CD4-positive, alpha-beta T cell treated with Interleukin-6 for 4 hours (primary cell): ENCODE data around the gene AADACL4.
"Not testable (repeated sequence)": the region's sequence is repeated elsewhere in the genome, so short reads cannot be mapped to it uniquely, and the experiment has no call there.

Experiments used
- DNase-seq: peaks from one replicate; pipeline ENCODE4 v3.0.0-alpha.2; 2020; ENCODE audit warnings: mixed read lengths

AADACL4 gene

GRCh38 chr1:12662556-12662955 lies 18.7 kb downstream of the AADACL4 start:
- DNase-seq = no peak

GRCh38 chr1:12665511-12665910 lies 21.6 kb downstream of the AADACL4 start:
- no peak for DNase-seq

- DNase-seq = no peak
Measured at GRCh38 chr1:12666141-12666735, 22.4 kb downstream of the AADACL4 start.

- DNase-seq = no peak
Measured at GRCh38 chr1:12669529-12670068, 25.7 kb downstream of the AADACL4 start.

DNA sequence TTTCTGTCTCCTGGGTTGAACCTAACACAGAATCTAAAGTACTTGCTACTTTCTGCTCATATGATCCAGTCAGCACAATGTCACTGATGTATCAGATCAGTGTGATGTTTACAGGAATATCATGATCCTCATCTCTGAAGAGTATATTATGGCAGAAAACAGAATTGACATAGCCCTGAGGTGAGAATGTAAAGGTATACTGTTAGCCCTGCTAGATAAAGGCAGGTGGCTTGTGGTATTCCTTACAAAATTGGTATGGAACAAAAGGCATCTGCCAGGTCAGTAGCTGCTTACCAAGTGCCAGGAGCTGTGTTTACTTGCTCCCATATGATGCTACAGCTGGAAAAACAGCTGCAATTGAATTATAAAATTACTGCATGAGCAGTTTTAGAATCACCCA lies 30.5 kb downstream of the AADACL4 start:
- DNase-seq = no peak

DNA sequence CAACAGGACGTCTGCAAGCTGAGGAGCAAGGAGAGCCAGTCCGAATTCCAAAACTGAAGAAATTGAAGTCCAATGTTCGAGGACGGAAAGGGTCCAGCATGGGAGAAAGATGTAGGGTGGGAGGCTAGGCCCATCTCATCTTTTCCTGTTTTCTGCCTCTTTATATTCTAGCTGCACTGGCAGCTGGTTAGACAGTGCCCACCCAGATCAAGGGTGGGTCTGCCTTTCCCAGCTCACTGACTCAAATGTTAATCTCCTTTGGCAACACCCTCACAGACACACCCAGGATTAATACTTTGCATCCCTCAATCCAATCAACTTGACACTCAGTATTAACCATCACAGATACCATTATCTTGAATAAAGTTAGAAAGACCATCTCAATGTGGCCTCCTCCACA lies 32.2 kb downstream of the AADACL4 start:
- not testable (repeated sequence) for DNase-seq

- no peak for DNase-seq
Measured at GRCh38 chr1:12677565-12677964, 33.7 kb downstream of the AADACL4 start.

DNA sequence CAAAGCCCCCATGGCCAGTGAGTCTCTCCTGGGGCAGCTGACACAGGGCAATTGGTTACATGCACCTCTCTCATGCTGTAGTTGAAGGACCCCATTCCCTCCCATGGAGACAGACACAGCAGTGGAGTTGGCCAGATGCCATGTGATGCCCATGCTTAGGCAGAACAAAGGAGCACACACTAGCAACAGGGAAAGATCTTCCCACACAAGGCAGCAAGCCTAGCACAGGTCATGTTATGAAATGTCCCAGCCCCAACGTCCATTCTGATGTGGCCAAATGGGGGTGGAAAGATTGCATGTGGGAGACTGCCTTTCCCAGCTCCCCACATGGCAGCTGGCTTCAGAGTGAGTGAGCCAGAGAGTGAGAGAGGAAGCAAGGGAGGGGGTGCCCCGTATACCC lies 34.5 kb downstream of the AADACL4 start:
- no peak for DNase-seq

GRCh38 chr1:12678820-12679219 lies 34.9 kb downstream of the AADACL4 start:
- no peak for DNase-seq

GRCh38 chr1:12690156-12690555 lies 46.3 kb downstream of the AADACL4 start:
- no peak for DNase-seq

DNA sequence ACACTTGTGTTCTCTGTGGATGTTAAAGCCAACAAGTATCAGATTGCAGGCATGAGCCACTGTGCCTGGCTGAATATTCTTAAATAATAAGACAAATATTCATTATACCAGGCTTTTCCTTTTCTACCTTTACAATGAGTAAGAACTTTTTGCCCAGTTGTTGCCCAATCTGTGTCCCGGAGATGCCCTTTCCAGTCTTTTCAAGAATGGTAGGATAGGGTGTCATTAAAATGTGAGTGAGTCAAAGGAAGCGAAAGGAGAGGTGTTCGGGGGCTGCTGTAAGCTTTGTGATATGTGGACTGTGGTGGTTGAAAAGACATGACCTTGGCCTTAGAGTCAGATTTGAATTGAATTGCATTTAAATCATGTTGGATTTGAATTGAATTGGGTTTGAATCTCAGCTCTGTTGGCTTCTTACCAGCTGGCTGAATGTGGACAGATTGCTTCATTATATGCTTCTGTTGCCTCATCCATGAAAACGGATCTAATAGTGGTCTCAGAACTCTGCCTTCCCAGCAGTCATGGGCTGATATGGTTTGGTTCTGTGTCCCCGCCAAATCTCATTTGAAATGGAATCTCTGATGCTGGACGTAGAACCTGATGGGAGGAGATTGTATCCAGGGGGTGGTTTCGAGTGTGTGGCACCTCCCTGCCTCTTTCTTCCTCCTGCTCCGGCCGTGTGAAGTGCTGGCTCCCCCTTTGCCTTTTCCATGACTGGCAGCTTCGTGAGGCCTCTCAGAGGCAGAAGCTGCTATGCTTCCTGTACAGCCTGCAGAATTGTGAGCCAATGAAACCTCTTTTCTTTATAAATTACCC lies 49.3 kb downstream of the AADACL4 start:
- DNase-seq = no peak

- DNase-seq = no peak
Measured at GRCh38 chr1:12696658-12697057, 52.8 kb downstream of the AADACL4 start.

DNA sequence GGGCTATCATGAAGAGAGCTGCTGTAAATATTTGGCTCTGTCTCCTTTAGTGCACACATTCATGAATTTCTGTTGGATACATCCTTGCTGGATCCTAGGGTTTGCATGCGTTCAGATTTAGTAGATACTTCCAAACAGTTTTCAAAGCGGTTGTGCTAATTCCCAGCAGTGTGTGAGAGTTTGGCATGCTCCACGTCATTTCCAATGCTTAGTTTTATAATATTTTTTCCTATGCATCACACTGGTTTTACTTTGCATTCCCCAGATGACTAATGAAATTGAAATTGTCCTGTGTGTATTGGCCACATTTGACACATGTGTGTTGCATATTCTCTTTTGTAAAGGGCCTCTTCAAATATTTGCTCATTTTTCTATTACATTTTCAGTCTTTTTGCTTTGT lies 53.5 kb downstream of the AADACL4 start:
- no peak for DNase-seq

DNA sequence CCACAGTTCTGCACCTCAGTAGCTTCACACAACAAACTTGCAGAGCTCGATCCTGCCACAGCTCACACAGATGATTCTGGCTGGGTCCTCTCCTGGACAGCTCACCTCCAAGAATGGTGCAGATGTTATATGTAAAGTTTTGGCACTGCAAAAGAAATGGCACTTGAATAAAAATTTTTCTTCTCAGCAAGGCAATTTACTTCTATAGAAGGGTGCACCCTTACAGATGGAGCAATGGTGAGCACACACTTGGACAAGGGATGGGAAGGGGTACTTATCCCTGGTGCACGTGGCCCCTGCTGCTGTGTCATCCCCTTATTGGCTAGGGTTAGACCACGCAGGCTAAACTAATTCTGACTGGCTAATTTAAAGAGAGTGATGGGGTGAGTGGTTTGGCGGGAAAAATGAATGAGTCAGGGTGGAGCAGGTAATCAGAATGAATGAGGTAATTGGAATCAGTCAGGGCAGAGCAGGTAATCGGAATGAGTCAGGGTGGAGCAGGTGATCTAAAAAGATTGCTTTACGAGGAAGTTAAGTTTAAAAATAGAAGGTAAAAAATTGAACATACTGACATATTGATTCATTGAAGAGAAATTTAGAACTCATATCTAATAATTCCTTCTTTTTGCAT lies 60.1 kb downstream of the AADACL4 start:
- no peak for DNase-seq

DNA sequence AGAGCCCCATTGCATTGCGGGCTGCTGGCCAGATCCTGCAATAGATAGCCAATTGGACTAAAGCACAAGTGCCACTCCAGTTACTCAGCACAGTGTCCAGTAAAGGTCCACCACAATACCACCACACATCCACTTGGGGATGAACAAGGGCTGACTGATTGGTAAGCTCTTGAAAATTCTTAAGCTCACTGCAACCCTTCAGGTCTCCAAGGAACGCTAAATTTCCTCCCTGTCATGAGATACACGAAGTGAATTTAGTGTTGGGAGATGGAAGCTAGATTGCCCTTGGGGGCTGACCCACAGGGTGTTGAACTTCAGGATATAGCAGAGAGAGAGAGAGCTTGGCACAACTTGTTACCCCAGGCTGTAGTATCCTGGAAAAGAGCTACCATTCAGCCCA lies 62.2 kb downstream of the AADACL4 start:
- no peak for DNase-seq

DNA sequence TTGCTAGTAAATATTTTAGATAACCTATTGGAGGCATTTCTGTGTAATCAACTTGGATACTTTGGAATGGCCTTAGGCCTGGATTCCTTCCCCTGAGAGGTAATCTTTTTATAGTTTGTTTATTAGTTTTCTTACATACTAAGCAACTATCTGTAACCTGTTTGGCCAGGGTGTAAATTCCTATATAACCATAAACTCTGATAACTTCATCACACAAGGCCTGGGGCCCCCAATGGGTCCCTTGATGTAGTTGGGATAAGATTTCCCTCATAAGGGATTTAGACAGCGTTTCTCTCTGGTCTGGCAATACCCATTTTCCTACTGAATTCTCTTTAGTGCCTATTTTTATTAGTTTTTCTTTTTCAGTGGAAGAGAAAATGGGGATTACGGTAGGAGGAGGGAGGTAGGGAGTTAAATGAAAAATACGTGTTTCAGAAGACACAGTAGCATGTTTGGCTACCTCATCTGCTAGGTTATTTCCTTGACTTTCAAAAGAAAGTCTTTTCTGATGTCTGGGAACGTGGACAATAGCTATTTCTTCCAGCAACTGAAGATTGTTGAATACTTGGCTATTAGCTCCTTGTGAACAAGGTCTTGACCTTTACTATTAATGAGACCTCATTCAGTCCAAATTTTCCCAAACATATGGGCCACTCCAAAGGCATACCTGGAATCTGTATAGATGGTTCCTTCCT lies 64.7 kb downstream of the AADACL4 start:
- DNase-seq = no peak

- no peak for DNase-seq
Measured at GRCh38 chr1:12709091-12709491, 65.2 kb downstream of the AADACL4 start.

GRCh38 chr1:12709696-12710095 lies 65.8 kb downstream of the AADACL4 start:
- no peak for DNase-seq

DNA sequence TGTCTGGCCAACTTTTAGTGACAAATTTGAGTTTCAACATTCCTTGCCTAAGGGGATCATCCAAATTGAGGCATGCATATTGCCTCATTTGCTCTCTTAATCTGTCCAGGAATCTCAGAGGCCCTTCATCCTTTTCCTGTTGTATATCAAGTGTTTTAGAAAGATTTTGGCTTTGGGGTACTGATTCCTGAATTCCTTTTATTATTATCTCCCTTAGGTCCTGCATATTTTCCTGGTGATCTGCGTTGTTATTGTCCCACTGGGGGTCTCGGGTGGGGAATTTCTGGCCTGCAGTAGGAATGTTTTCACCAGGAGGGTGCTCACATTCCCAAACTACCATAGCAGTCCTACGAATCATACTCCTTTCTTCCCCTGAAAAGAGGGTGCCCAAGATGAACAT lies 67.7 kb downstream of the AADACL4 start:
- no peak for DNase-seq

GRCh38 chr1:12712076-12712475 lies 68.2 kb downstream of the AADACL4 start:
- no peak for DNase-seq

DNA sequence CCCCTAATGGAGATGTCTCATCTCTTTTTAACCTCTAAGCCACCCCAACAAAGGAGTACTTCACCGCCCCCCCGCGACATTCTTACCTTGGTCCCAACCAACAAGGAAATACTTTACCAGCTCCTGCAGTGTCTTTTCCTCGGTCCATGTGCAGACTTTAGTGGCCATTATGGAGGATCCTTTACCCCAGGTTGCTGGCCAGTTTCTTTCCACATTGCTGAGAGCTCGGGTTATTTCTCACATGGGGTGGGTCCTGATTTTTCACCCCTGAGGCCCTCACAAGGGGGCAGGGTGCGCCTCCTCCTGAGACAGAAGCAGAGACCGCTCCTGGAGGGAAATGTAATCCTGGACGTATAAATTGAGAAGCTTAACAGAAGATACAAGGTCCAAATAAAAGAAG lies 69.0 kb downstream of the AADACL4 start:
- DNase-seq = no peak

- not testable (repeated sequence) for DNase-seq
Measured at GRCh38 chr1:12713651-12714050, 69.8 kb downstream of the AADACL4 start.
